Endothelial cell of umbilical vein (primary cell): ENCODE results near the gene AK4. TPM values are rescaled to one million over a fixed set of nuclear protein-coding genes. Genes with fewer than 3 reads are reported as not detected.

ENCODE experiments used
- BruUV-seq: library from RNA; stranded (reverse); fragments of 400-500 nt; replicated peaks from 2 replicates; lab custom pipeline; 2021; lab: Mats Ljungman, UMichigan
- CTCF ChIA-PET: fragments of 300-600, 350-600 bp; sonication (Branson Sonifier 250); formaldehyde crosslinking; loops from one replicate; lab custom pipeline; 2021; ENCODE audit warnings: antibody characterized with exemption, inconsistent platforms; lab: Charles Lee
- POLR2A ChIA-PET: fragments of 300-600, 350-600 bp; sonication (Branson Sonifier 250); formaldehyde crosslinking; loops from one replicate; lab custom pipeline; 2021; ENCODE audit warnings: antibody characterized with exemption, inconsistent platforms; lab: Charles Lee
- DNase-seq: peaks from one replicate; pipeline ENCODE4 v3.0.0-alpha.2; 2011; ENCODE audit warnings: low read depth, low spot score
- FAIRE-seq: peaks from 2 replicates; lab custom pipeline; 2011; peaks lifted over from hg19 to GRCh38; lab: Jason Lieb, UNC
- H2AFZ ChIP-seq: 2 replicates; pipeline ENCODE4 v1.6.0; 2012; ENCODE audit warnings: low read depth, low read length, control low read depth, inconsistent platforms
- H3K27ac ChIP-seq: 2 replicates; pipeline ENCODE4 v1.5.1; 2011; ENCODE audit warnings: low read depth, mild to moderate bottlenecking, control low read depth, low read length, moderate library complexity; ENCODE audit not compliant: insufficient read depth
- H3K27me3 ChIP-seq, 2 experiments: 2 replicates each; pipeline versions ENCODE4 v1.6.0 to v1.6.1; 2011; ENCODE audit warnings: low read length in 2 of 2, mixed read lengths in 1 of 2; ENCODE audit not compliant: control insufficient read depth in 2 of 2, insufficient read depth in 2 of 2
- H3K36me3 ChIP-seq, 2 experiments: 2 replicates in 1 of 2; 3 replicates in 1 of 2; pipeline ENCODE4 v1.5.1; 2011; ENCODE audit warnings: low read length in 2 of 2, mild to moderate bottlenecking in 1 of 2, moderate library complexity in 1 of 2; ENCODE audit not compliant: control insufficient read depth in 2 of 2, insufficient read depth in 2 of 2; ENCODE audit errors: extremely low read depth in 1 of 2
- H3K4me1 ChIP-seq: 3 replicates; pipeline ENCODE4 v1.5.1; 2011; ENCODE audit warnings: mild to moderate bottlenecking, low read length; ENCODE audit not compliant: control insufficient read depth, insufficient read depth; ENCODE audit errors: extremely low read depth
- H3K4me2 ChIP-seq: 2 replicates; pipeline ENCODE4 v1.6.1; 2011; ENCODE audit warnings: low read length, control low read depth, mixed read lengths; ENCODE audit not compliant: insufficient read depth
- H3K4me3 ChIP-seq, 3 experiments: fragments of 200-600 bp in 1 of 3; sonication (generic), shearing (Covaris generic) in 1 of 3; replicated peaks in 1 of 3; 2 replicates each; pipeline ENCODE4 v1.5.1; 2011 to 2016; ENCODE audit warnings: control low read depth in 3 of 3, low read length in 3 of 3, mild to moderate bottlenecking in 2 of 3, inconsistent platforms in 1 of 3, low read depth in 1 of 3, moderate library complexity in 1 of 3; ENCODE audit not compliant: insufficient read depth in 1 of 3
- H3K79me2 ChIP-seq: 2 replicates; pipeline ENCODE4 v1.6.0; 2012; ENCODE audit warnings: low read length, inconsistent platforms; ENCODE audit not compliant: control insufficient read depth, insufficient read depth
- H3K9ac ChIP-seq: replicated peaks from 2 replicates; pipeline ENCODE3; 2011; ENCODE audit warnings: low read length, control low read depth; ENCODE audit not compliant: insufficient read depth; ENCODE audit errors: extremely low read depth
- H3K9me1 ChIP-seq: replicated peaks from 3 replicates; pipeline ENCODE4 v1.6.0; 2011; ENCODE audit warnings: mild to moderate bottlenecking, low read length; ENCODE audit not compliant: control insufficient read depth, insufficient read depth; ENCODE audit errors: extremely low read depth
- H3K9me3 ChIP-seq: replicated peaks from 2 replicates; pipeline ENCODE4 v1.5.1; 2012; ENCODE audit warnings: low read length, inconsistent platforms; ENCODE audit not compliant: control insufficient read depth, insufficient read depth
- H4K20me1 ChIP-seq: replicated peaks from 2 replicates; pipeline ENCODE3; 2011; ENCODE audit warnings: mild to moderate bottlenecking, low read length; ENCODE audit not compliant: control insufficient read depth, insufficient read depth; ENCODE audit errors: extremely low read depth
- EZH2 ChIP-seq: IDR thresholded peaks from 2 replicates; pipeline ENCODE4 v1.6.1; 2012; ENCODE audit warnings: borderline replicate concordance, low read depth, mild to moderate bottlenecking, moderate library complexity, low read length, inconsistent platforms; ENCODE audit not compliant: severe bottlenecking
- FOS ChIP-seq: IDR thresholded peaks from 2 replicates; pipeline ENCODE4 v1.6.1; 2011; ENCODE audit warnings: mild to moderate bottlenecking, low read length, moderate library complexity, borderline replicate concordance; ENCODE audit not compliant: insufficient read depth
- GATA2 ChIP-seq: IDR thresholded peaks from 2 replicates; pipeline ENCODE4 v1.7.0; 2011; ENCODE audit warnings: low read depth, mild to moderate bottlenecking, moderate library complexity, mixed read lengths, low read length; ENCODE audit not compliant: insufficient read length, insufficient read depth
- JUN ChIP-seq: IDR thresholded peaks from 2 replicates; pipeline ENCODE4 v1.6.1; 2011; ENCODE audit warnings: borderline replicate concordance, low read depth; ENCODE audit not compliant: insufficient read length, insufficient read depth
- MYC ChIP-seq: IDR thresholded peaks from one replicate; pipeline ENCODE4 v1.6.1; 2011; ENCODE audit warnings: mild to moderate bottlenecking, low read depth, low read length
- POLR2A ChIP-seq: IDR thresholded peaks from 2 replicates; pipeline ENCODE4 v1.6.1; 2012; ENCODE audit warnings: low read depth, mild to moderate bottlenecking, control low read depth, low read length
- POLR2AphosphoS5 ChIP-seq: IDR thresholded peaks from 2 replicates; pipeline ENCODE4 v1.6.1; 2012; ENCODE audit warnings: low read depth, mild to moderate bottlenecking, control low read depth, low read length, moderate library complexity; ENCODE audit not compliant: insufficient read depth
- dilution Hi-C: fragments of 300-500 bp; cut with MboI; formaldehyde crosslinking; loops from one replicate; pipeline ENCODE4 v1.15.0; 2019; ENCODE audit warnings: low sequenced_read_pairs; ENCODE audit not compliant: extremely low pct_ligation_motif_present
- intact Hi-C: fragments of 100-400 bp; cut with micrococcal nuclease; formaldehyde crosslinking; loops from one replicate; pipeline ENCODE4 v1.10.0; 2022
- polyA plus RNA-seq, 4 experiments: library from polyadenylated mRNA; depleted of rRNA in 3 of 4; stranded (reverse) in 3 of 4; unstranded in 1 of 4; fragments of >200 nt; gene quantifications; 2 replicates each; pipeline versions ENCODE4 v1.2.1 to v1.2.3, GENCODE V29; 2011 to 2012; ENCODE audit warnings: missing spikeins in 1 of 4
- total RNA-seq: library from RNA; stranded (reverse); gene quantifications from 2 replicates; pipeline ENCODE4 v1.2.3, GENCODE V29; 2021
- TF ChIP-seq, protein P1 (sequence below), 2 donors: IDR thresholded peaks; 1 replicate in 1 of 2; 2 replicates in 1 of 2; pipeline ENCODE4 v1.5.1; 2011; ENCODE audit warnings: low read length in 2 of 2, mild to moderate bottlenecking in 2 of 2, moderate library complexity in 2 of 2, control low read depth in 1 of 2, inconsistent platforms in 1 of 2, low read depth in 1 of 2; ENCODE audit not compliant: insufficient read depth in 1 of 2; ENCODE audit errors: extremely low read depth in 1 of 2
- TF ChIP-seq, protein P2 (sequence below): IDR thresholded peaks from 2 replicates; pipeline ENCODE4 v1.6.1; 2011; ENCODE audit not compliant: insufficient read depth, insufficient read length

Gene AK4
- total and polyA plus RNA-seq, 2 donors (not counting 3 experiments of a cell fraction or from before 2014, with no cell fraction given) = 2.2 to 5.6 TPM

DNA sequence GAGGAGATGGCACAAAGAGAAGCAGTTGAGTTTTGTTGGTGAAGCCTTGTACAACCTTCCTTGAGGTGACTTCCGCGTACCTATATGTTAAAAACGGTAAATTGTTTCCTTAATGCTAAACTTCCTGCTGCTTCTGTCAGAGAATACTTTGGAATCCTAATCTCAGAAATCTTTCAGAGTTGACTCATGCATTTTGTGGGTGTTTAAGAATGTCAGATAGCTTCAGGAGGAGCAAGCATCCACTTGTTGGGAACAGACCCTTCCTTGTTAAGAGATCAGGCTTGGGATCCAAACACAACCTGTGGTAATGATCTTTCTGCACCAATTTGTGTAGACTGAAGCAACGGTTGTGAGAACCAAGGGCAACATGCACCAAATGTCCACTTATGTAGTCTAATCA lies 29.5 kb downstream of the AK4 start:
- no peak overlapping the region for H3K27ac ChIP-seq
- ChIA-PET POLR2A (no interaction called here), CTCF (interaction anchor here (1.1 to 1.3 kb wide), 2 partner anchors 9 to 103 kb away, joined by 3 read pairs; no protein-coding TSS in a partner anchor)
- no peaks in the 10 kb centered on the region for H3K79me2 ChIP-seq
- no peaks in the 10 kb centered on the region for H3K4me1 ChIP-seq
- H3K9me3 ChIP-seq = no peaks in the 10 kb centered on the region
- H3K4me2 ChIP-seq = no peak overlapping the region
- dilution Hi-C loops = no loop called here
- H3K4me3 ChIP-seq = no peak overlapping the region
- H4K20me1 ChIP-seq = no peaks in the 10 kb centered on the region
- no peaks in the 10 kb centered on the region for H3K9me1 ChIP-seq
- no TSS peak for BruUV-seq
- intact Hi-C loops = no loop called here
- peak; percentile 62 for TF ChIP-seq GATA2
- TF ChIP-seq EZH2 = no peak
- TF ChIP-seq, protein P1, sequence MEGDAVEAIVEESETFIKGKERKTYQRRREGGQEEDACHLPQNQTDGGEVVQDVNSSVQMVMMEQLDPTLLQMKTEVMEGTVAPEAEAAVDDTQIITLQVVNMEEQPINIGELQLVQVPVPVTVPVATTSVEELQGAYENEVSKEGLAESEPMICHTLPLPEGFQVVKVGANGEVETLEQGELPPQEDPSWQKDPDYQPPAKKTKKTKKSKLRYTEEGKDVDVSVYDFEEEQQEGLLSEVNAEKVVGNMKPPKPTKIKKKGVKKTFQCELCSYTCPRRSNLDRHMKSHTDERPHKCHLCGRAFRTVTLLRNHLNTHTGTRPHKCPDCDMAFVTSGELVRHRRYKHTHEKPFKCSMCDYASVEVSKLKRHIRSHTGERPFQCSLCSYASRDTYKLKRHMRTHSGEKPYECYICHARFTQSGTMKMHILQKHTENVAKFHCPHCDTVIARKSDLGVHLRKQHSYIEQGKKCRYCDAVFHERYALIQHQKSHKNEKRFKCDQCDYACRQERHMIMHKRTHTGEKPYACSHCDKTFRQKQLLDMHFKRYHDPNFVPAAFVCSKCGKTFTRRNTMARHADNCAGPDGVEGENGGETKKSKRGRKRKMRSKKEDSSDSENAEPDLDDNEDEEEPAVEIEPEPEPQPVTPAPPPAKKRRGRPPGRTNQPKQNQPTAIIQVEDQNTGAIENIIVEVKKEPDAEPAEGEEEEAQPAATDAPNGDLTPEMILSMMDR (IDR thresholded peaks at IDR 0.05; ENCODE audit: extremely low read depth in 1 of 2, insufficient read depth in 1 of 2, low read depth in 1 of 2, low read length in 2 of 2) = no peak
- H3K36me3 ChIP-seq = no peaks in the 10 kb centered on the region
- H3K27me3 ChIP-seq = no peaks in the 10 kb centered on the region
- no peak for FAIRE-seq
- H3K9ac ChIP-seq = no peak overlapping the region
- H2AFZ ChIP-seq = no peak overlapping the region
- DNase-seq = no peak

DNA sequence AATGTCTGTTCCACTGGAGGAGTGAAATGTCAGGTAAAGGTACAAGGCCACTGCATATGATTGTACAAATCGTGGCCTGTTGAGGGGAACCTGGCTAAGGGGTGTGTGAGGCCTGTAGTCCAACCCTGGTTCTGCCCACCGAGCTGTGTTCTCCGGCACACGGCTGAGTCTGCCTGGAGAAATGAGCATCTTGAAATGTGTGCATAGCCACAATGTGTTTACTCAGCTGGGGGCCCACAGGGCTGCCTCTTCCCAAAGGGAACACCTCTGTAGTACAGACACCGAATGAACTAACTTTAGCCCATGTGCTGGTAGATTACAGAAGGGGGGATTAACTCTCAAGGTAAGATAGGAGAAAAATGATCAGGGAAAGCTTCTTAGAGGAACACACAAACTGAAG lies 30.2 kb downstream of the AK4 start:
- intact Hi-C loops = no loop called here
- BruUV-seq = no TSS peak
- CTCF ChIA-PET = no interaction called here

More for the DNA sequence above, 30.2 kb downstream of the AK4 start:
- Histone ChIP-seq H3K9me1 (no peaks in the 10 kb centered on the region), H4K20me1 (no peaks in the 10 kb centered on the region), H2AFZ (no peak overlapping the region), H3K27ac (no peak overlapping the region), H3K79me2 (no peaks in the 10 kb centered on the region), H3K9ac (no peak overlapping the region), H3K36me3 (no peaks in the 10 kb centered on the region), H3K4me1 (no peaks in the 10 kb centered on the region), H3K9me3 (no peaks in the 10 kb centered on the region), H3K27me3 (no peaks in the 10 kb centered on the region), H3K4me3 (no peak overlapping the region), H3K4me2 (no peak overlapping the region)
- dilution Hi-C loops = no loop called here
- TF ChIP-seq, protein P2, sequence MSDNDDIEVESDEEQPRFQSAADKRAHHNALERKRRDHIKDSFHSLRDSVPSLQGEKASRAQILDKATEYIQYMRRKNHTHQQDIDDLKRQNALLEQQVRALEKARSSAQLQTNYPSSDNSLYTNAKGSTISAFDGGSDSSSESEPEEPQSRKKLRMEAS = no peak
- TF ChIP-seq, protein P1 (IDR thresholded peaks at IDR 0.05; ENCODE audit: extremely low read depth in 1 of 2, insufficient read depth in 1 of 2, low read depth in 1 of 2, low read length in 2 of 2) = no peak
- TF ChIP-seq POLR2AphosphoS5 = no peak
- no peak for TF ChIP-seq JUN
- TF ChIP-seq FOS = no peak
- no peak for TF ChIP-seq GATA2
- TF ChIP-seq EZH2 = no peak
- TF ChIP-seq MYC = no peak
- no peak for TF ChIP-seq POLR2A
- FAIRE-seq (no peak), DNase-seq (no peak)
- POLR2A ChIA-PET = no interaction called here
